K562 (cell line): ENCODE measurements around the gene TIA1. TPM values are rescaled to one million over a fixed set of nuclear protein-coding genes. Genes with fewer than 3 reads are reported as not detected.

Experiments
- microRNA counts: library from miRNA; unstranded; fragments of <30 nt; microRNA quantifications from one replicate; lab custom pipeline; 2016
- microRNA-seq: library from miRNA; unstranded; fragments of <30 nt; microRNA quantifications from one replicate; pipeline ENCODE4, GENCODE V29; 2018; ENCODE audit warnings: borderline microRNAs expressed
- polyA plus RNA-seq, 8 experiments: library from polyadenylated mRNA; depleted of rRNA in 4 of 8; stranded (reverse) in 5 of 8; unstranded in 3 of 8; fragments of >200 nt; fragmentation: Nextera tagmentation in 2 of 8; fragmentation: Illumina TruSeq in 1 of 8; extraction: Ambion mirVana in 2 of 8; extraction: Trizol in 1 of 8; gene quantifications; 2 replicates each; pipeline versions ENCODE4 v1.2.1 to v1.2.3, GENCODE V29; 2011 to 2014; ENCODE audit warnings: inconsistent platforms in 1 of 8, missing spikeins in 1 of 8
- small RNA-seq: library from RNA; depleted of rRNA; stranded (forward); fragments of <200 nt; gene quantifications from one replicate; pipeline ENCODE3, GENCODE V24; 2014
- total RNA-seq, 7 experiments: library from RNA; depleted of rRNA in 6 of 7; stranded (reverse); fragments of >200 nt in 6 of 7; fragmentation: Illumina TruSeq in 2 of 7; extraction: Trizol in 2 of 7; gene quantifications; 2 replicates each; pipeline versions ENCODE4 v1.2.1 to v1.2.3, GENCODE V29; 2011 to 2021; ENCODE audit warnings: low replicate concordance in 1 of 7

Gene TIA1
- total and polyA plus RNA-seq, 9 of the 15 experiments (the other 6 are each of a cell fraction or from before 2014, with no cell fraction given), result 25.3 to 129 (median 79.6) TPM

MicroRNA genes within 50 kb of the gene (microRNA counts, 767-probe panel; counts per million panel counts)
- not detected for microRNA hsa-miR-1285-3p (lab: Ali Mortazavi, UCI)

Small RNAs within 50 kb of the gene (microRNA-seq; reads per million reads assigned to microRNA genes)
- gene MIR1285-2, result not detected

Small RNAs within 50 kb of the gene (small RNA-seq; reads per million reads assigned to genes)
- not detected for gene AC016700.2
- gene MIR1285-2, result not detected

Other genes starting within 250 kb of the TIA1 start
- gene PCBP1, start 161.2 kb downstream of the TIA1 start, total RNA-seq (2014; rRNA removed), result 78.1 and 99.4 TPM in 2 replicates
- gene PCBP1, start 161.2 kb downstream of the TIA1 start, total RNA-seq (2014; rRNA removed; fragmentation: Illumina TruSeq; extraction: Trizol), result 58.9 and 61.9 TPM in 2 replicates
- gene PCBP1, start 161.2 kb downstream of the TIA1 start, total RNA-seq (2015; rRNA removed; fragmentation: Illumina TruSeq; extraction: Trizol), result 72.5 and 76.0 TPM in 2 replicates
- gene PCBP1, start 161.2 kb downstream of the TIA1 start, total RNA-seq (2021), result 407 and 420 TPM in 2 replicates
- gene PCBP1, start 161.2 kb downstream of the TIA1 start, polyA plus RNA-seq (2011; rRNA removed), result 122 and 123 TPM in 2 replicates
- gene PCBP1, start 161.2 kb downstream of the TIA1 start, polyA plus RNA-seq (2014; fragmentation: Illumina TruSeq; extraction: Trizol), result 347 and 391 TPM in 2 replicates
- 10 to 100 TPM; 19.2 to 23.9 TPM for gene PCBP1, start 161.2 kb downstream of the TIA1 start, polyA plus RNA-seq (2014; fragmentation: Nextera tagmentation; extraction: Ambion mirVana)
- 212 and 227 TPM in 2 replicates for gene PCBP1, start 161.2 kb downstream of the TIA1 start, polyA plus RNA-seq (2014; rRNA removed)
- 9.4 and 10.9 TPM in 2 replicates for gene C2orf42, start 57.6 kb downstream of the TIA1 start, total RNA-seq (2014; rRNA removed)
- 7.1 and 7.7 TPM in 2 replicates for gene C2orf42, start 57.6 kb downstream of the TIA1 start, total RNA-seq (2014; rRNA removed; fragmentation: Illumina TruSeq; extraction: Trizol)
- 6.7 and 7.5 TPM in 2 replicates for gene C2orf42, start 57.6 kb downstream of the TIA1 start, total RNA-seq (2015; rRNA removed; fragmentation: Illumina TruSeq; extraction: Trizol)
- 7.3 and 9.6 TPM in 2 replicates for gene C2orf42, start 57.6 kb downstream of the TIA1 start, total RNA-seq (2021)
- gene C2orf42, start 57.6 kb downstream of the TIA1 start, polyA plus RNA-seq (2011; rRNA removed), result 5.9 and 7.7 TPM in 2 replicates
- gene C2orf42, start 57.6 kb downstream of the TIA1 start, polyA plus RNA-seq (2014; fragmentation: Illumina TruSeq; extraction: Trizol), result 5.8 and 7.1 TPM in 2 replicates
- 1 to 10 TPM; 4.6 to 4.9 TPM for gene C2orf42, start 57.6 kb downstream of the TIA1 start, polyA plus RNA-seq (2014; fragmentation: Nextera tagmentation; extraction: Ambion mirVana)
- 5.6 and 8.4 TPM in 2 replicates for gene C2orf42, start 57.6 kb downstream of the TIA1 start, polyA plus RNA-seq (2014; rRNA removed)
- 6.8 and 7.7 TPM in 2 replicates for gene PCYOX1, start 9.5 kb upstream of the TIA1 start, total RNA-seq (2014; rRNA removed)
- gene PCYOX1, start 9.5 kb upstream of the TIA1 start, total RNA-seq (2014; rRNA removed; fragmentation: Illumina TruSeq; extraction: Trizol), result 9.9 and 11.3 TPM in 2 replicates
- 12.3 and 13.4 TPM in 2 replicates for gene PCYOX1, start 9.5 kb upstream of the TIA1 start, total RNA-seq (2015; rRNA removed; fragmentation: Illumina TruSeq; extraction: Trizol)
- gene PCYOX1, start 9.5 kb upstream of the TIA1 start, total RNA-seq (2021), result 14.0 and 16.0 TPM in 2 replicates
- gene PCYOX1, start 9.5 kb upstream of the TIA1 start, polyA plus RNA-seq (2011; rRNA removed), result 9.6 and 18.3 TPM in 2 replicates
- 10.7 and 13.6 TPM in 2 replicates for gene PCYOX1, start 9.5 kb upstream of the TIA1 start, polyA plus RNA-seq (2014; fragmentation: Illumina TruSeq; extraction: Trizol)
- 1 to 10 TPM; 4.3 to 7.4 TPM for gene PCYOX1, start 9.5 kb upstream of the TIA1 start, polyA plus RNA-seq (2014; fragmentation: Nextera tagmentation; extraction: Ambion mirVana)
- 6.9 and 7.7 TPM in 2 replicates for gene PCYOX1, start 9.5 kb upstream of the TIA1 start, polyA plus RNA-seq (2014; rRNA removed)
- gene SNRPG, start 45.1 kb upstream of the TIA1 start, total RNA-seq (2014; rRNA removed), result 594 and 1,182 TPM in 2 replicates
- 745 and 807 TPM in 2 replicates for gene SNRPG, start 45.1 kb upstream of the TIA1 start, total RNA-seq (2014; rRNA removed; fragmentation: Illumina TruSeq; extraction: Trizol)
- gene SNRPG, start 45.1 kb upstream of the TIA1 start, total RNA-seq (2015; rRNA removed; fragmentation: Illumina TruSeq; extraction: Trizol), result 603 and 612 TPM in 2 replicates
- 649 and 750 TPM in 2 replicates for gene SNRPG, start 45.1 kb upstream of the TIA1 start, total RNA-seq (2021)
- 253 and 674 TPM in 2 replicates for gene SNRPG, start 45.1 kb upstream of the TIA1 start, polyA plus RNA-seq (2011; rRNA removed)
- gene SNRPG, start 45.1 kb upstream of the TIA1 start, polyA plus RNA-seq (2014; fragmentation: Illumina TruSeq; extraction: Trizol), result 808 and 1,147 TPM in 2 replicates
- gene SNRPG, start 45.1 kb upstream of the TIA1 start, polyA plus RNA-seq (2014; fragmentation: Nextera tagmentation; extraction: Ambion mirVana), result 1,000 to 10,000 TPM; 2,312 to 2,611 TPM
- gene SNRPG, start 45.1 kb upstream of the TIA1 start, polyA plus RNA-seq (2014; rRNA removed), result 1,784 and 2,061 TPM in 2 replicates
- 80.0 and 89.0 TPM in 2 replicates for gene FAM136A, start 53.4 kb upstream of the TIA1 start, total RNA-seq (2014; rRNA removed)
- 94.8 and 101 TPM in 2 replicates for gene FAM136A, start 53.4 kb upstream of the TIA1 start, total RNA-seq (2014; rRNA removed; fragmentation: Illumina TruSeq; extraction: Trizol)
- gene FAM136A, start 53.4 kb upstream of the TIA1 start, total RNA-seq (2015; rRNA removed; fragmentation: Illumina TruSeq; extraction: Trizol), result 95.7 and 99.2 TPM in 2 replicates
- 88.3 and 92.9 TPM in 2 replicates for gene FAM136A, start 53.4 kb upstream of the TIA1 start, total RNA-seq (2021)
- gene FAM136A, start 53.4 kb upstream of the TIA1 start, polyA plus RNA-seq (2011; rRNA removed), result 63.7 and 104 TPM in 2 replicates
- 118 and 129 TPM in 2 replicates for gene FAM136A, start 53.4 kb upstream of the TIA1 start, polyA plus RNA-seq (2014; fragmentation: Illumina TruSeq; extraction: Trizol)
- gene FAM136A, start 53.4 kb upstream of the TIA1 start, polyA plus RNA-seq (2014; fragmentation: Nextera tagmentation; extraction: Ambion mirVana), result 100 to 1,000 TPM; 125 to 151 TPM
- 106 and 108 TPM in 2 replicates for gene FAM136A, start 53.4 kb upstream of the TIA1 start, polyA plus RNA-seq (2014; rRNA removed)